Fibroblast of upper back skin (primary cell): ENCODE results near the gene IL6R.

Experiments
- DNase-seq: peaks from one replicate; pipeline ENCODE4 v3.0.0-alpha.2; 2013

IL6R gene

DNA sequence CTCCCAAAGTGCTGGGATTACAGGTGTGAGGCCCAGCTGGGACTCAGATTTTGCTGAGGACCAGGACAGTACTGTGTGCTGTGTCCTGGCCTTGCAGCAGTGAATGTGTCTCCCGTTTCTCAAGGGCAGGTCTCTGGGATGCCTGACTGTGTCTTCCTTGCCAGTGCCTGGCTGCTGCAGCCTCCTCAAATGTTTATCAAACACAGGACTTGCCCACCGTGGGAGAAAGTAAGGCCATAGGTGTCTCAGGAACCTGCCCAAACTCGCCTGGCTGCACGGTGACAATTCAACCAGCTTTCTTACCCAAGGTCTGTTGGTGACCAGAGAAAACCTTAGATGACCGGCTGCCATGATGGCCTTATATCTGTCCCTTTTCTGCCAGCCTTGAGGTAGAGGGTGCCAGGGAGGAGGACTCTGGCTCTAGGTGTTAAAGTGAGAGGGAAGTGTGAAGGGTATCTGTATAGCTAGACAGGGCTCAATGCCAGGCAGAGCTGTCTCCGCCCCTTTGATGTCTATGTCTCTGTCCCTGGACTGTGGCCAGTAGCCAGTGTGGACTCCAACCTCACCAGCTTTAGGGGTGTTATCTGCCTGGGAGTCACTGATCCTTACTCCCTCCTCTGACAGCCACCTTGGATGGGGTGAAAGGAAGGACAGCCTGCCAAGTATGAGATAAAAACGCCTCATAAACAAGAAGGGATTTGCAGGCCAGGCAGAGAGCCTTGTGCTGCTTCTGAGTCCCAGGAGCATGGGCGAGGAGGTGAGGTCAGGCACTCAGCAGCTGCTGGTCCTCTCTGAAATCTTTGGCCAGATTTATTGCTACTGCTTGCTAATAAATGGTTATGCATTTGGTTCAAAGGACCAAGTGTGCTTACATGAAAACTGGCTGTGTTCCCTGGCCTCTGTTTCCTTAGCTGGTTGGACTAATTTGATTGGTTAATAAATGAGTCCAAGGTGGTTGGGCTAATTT is 22.3 kb downstream of the IL6R start:
- peak; percentile 29 for DNase-seq

- no peak for DNase-seq
Observed at GRCh38 chr1:154429118-154429517, 24.0 kb downstream of the IL6R start.

- DNase-seq = no peak
Observed at GRCh38 chr1:154429841-154430611, 24.9 kb downstream of the IL6R start.

DNA sequence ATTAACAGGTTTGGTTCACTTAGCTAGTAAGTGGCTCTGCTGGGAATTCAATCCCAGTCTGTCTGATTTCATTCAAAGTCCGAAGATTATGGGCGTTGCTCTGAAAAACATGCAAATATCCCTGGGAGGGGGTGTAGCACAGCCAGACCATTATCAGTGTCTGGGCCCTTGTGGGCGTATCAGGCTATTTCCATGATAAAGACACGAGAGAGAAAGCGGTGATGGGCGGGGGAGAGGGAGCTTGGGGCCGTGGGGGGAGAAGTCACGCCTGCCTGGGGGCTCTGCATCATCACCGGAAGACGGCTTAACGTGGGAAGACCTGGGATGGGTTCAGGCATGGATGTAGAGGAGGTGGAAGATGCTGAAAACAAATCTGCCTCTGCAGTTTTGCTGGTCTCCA is 25.8 kb downstream of the IL6R start:
- no peak for DNase-seq

DNA sequence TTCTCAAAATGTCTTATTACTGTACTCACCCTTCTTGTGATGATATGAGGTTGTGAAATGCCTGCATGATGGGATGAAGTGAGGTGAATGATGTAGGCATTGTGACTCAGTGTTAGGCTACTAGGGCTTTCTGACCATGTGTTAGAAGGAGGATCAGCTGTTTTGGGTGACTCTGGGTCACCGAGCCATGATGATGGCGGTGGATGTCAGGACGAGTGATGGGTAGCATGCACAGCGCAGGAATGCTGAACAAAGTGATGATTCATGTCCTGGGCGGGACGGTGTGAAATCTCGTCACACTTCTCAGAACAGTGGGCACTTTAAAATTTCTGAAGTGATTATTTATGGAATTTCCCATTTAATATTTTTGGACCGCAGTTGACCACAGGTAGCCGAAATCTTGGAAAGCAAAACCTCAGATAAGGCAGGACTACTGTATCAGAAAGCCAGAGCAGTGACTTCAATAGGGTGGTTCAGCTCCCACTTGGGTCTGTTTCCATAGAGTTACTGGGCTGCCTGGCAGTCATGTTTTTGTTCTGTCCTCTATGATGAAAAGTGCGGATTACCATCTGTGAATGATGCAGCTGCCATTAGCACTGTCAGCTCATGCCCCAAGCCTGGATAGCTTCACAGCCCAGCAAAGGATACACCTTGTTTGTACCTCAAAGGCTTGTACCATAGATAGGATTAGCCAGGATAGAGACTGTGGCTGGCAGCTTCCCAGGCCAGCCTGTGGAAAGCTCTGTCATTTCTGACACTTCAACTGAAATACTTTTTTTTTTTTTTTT is 26.6 kb downstream of the IL6R start:
- DNase-seq = peak; percentile 92

DNA sequence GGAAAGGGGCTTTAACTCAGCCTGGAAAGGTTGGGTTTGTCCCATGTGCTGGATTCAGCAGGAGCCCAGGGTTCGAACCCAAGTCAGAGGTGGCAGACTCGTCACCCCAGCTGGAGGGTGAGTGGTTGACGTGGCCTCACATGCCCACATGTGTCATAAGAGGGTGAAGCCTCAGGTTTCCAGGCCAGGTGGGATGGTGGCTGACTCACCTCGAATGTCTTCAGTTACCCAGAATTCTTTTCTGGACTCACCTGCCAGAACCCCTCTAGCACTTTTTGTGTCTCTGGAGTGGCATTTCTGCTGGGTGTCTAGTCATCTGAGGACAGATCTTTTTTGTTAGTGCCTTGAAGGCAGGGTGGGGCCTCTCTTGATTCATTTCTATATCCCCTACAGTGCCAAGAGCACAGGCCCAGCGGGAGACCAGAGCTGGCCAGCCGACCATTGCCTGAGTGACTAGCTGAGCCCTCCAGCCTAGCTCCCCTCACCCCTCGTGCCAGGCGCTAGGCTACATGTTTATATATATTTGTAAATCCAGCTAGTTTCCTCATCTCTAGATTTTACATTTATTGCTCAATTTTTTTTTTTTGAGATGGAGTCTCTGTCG is 28.1 kb downstream of the IL6R start:
- no peak for DNase-seq

- DNase-seq = peak; percentile 55
Observed at GRCh38 chr1:154434346-154435085, 29.4 kb downstream of the IL6R start.

DNA sequence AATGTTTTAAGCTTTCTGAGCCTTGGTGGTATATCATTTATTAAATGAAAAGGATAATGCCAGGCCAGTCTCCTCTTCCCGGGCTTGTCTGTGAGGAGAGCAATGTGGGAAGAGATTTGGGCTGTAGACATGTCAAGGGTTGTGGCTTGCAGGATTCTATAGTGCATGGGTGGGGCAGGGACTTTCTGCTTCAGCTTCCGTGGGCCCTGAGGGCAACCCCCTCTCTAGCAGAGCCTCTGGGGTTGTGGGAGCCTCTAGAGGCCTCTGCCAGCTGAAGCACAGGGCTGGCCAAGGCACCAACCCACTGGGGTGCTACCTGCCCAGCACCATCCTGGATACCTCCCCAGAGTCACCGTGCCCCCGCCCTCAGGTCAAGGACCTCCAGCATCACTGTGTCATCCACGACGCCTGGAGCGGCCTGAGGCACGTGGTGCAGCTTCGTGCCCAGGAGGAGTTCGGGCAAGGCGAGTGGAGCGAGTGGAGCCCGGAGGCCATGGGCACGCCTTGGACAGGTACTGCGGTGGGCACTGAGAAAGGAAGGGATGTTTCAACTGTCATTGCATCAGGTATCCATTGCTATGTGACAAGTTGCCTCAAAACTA is 30.6 kb downstream of the IL6R start:
- no peak for DNase-seq

GRCh38 chr1:154436433-154436832 is 31.3 kb downstream of the IL6R start:
- DNase-seq = no peak

- no peak for DNase-seq
Observed at GRCh38 chr1:154440036-154440804, 35.1 kb downstream of the IL6R start.

DNA sequence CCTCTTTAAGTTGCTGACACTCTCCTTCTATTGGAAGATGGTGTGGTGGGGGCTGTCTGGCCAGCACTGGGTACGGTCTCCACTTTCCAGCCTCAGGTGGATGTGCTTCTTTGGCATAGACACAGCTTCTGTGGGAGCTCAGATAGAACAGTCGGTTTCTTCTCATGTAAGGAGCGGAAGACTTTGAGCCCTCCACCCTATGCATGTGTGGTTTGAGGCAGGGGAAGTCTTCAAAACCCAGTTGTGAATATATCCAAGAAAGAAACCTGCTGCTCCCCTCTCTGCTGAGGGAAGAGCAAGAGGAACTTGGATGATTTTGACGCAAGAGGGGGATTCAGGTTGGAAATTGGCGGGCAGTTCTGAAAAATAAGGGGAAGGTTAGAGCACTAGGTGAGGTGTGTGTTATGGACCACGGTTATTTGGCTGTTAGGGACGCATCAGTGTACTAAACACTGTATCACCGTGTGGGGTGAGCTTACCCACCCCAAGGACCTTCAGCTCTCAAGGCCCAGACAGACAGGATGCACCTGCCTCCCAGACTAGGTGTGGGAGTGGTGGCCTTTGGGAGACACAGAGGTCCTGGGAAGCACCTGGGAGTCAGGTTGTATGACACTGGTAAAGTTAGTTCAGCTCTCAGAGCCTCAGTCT is 36.2 kb downstream of the IL6R start:
- no peak for DNase-seq

DNA sequence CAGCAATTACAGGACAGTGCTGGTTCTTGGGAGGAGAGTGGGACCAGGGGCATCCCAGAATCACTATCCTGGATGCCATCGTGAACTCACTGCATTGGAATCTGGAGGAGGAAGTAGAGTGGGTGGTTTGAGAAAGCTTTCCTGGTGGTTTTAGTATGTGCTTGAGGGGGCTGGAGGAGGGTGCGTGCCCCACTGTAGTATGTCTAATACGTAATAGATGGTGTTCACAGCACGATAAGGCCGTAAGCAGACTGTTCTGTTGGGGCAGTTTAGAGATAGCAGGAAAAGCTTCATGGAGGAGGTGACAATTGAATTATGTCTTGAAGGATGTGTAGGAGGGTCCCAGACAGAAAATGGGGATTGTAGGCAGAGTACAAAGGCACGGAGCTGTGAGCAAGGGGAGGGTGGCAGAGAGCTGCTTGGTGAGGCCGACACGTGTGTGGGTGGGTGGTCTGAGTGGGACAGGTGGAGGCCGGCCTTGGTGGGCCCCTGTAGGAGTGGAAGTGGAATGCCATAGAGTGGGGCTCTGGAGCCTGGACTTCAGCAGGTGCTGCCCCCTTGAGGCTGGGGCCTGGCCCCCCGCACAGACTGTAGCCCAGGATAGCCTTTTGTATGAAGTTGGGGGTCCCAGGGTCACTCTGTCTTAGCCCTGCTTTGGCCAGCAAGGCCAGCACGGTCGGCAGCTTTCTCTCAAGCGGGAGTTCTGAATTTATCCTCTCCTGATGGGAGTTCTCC is 37.0 kb downstream of the IL6R start:
- peak; percentile 40 for DNase-seq

- DNase-seq = no peak
Observed at GRCh38 chr1:154443274-154444013, 38.3 kb downstream of the IL6R start.

- DNase-seq = peak; percentile 72
Observed at GRCh38 chr1:154445040-154445472, 39.9 kb downstream of the IL6R start.

- DNase-seq = peak; percentile 93
Observed at GRCh38 chr1:154446292-154446691, 41.1 kb downstream of the IL6R start.

DNA sequence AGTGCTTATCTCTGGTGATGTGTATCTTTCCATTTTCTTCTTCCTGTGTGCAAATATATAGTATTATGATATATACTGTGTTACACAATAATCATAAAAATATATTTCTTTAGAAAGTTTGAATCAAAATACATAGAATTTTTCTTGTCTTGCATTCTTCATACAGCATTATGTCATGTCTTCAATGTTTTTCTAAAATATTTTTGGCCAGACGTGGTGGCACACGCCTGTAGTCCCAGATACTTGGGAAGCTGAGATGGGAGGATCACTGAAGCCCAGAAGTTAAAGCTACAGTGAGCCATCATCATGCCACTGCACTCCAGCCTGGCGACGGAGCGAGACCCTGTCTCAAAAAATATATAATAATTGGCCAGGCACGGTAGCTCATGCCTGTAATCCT is 41.6 kb downstream of the IL6R start:
- DNase-seq = no peak

GRCh38 chr1:154448331-154448811 is 43.2 kb downstream of the IL6R start:
- no peak for DNase-seq

DNA sequence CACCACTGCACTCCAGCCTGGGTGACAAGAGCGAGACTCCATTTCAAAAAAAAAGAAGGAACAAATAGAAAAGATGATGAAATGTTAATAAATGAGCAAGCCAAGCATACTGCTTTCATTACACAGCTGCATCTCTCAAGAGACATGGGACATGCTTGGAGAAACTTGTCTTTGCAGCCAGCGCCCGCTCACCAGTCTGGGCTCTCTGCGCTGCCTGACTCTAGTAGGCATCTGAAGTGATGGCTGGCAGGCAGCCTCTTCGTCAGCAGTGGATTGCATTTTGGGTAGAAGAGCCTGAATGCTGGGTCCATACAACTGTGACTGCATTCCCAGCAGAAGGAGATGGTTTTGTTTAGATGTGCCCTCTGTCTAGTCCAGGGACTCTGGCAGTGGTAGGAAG is 48.0 kb downstream of the IL6R start:
- DNase-seq = peak; percentile 40
